ENCODE data around the gene SLFN14.

Gene SLFN14

GRCh38 chr17:35515027-35515426, 45.6 kb downstream of the SLFN14 start:
- no peak overlapping the region for H3K4me3 ChIP-seq (replicated peaks; ENCODE audit: low read depth, low read length)
- no peak for TF ChIP-seq CTCF (IDR thresholded peaks at IDR 0.05; ENCODE audit: low read depth, low read length, missing control alignments)
- DNase-seq (ENCODE audit: extremely low read depth, low read depth) = no peak

- no peak overlapping the region for H3K4me3 ChIP-seq (replicated peaks; ENCODE audit: low read depth, low read length)
- no peak for DNase-seq (ENCODE audit: extremely low read depth, low read depth)
- TF ChIP-seq CTCF (IDR thresholded peaks at IDR 0.05; ENCODE audit: low read depth, low read length, missing control alignments) = no peak
Measured at GRCh38 chr17:35514564-35514963, 46.1 kb downstream of the SLFN14 start.
